Measurements from ENCODE around the gene FERD3L.

Gene FERD3L

DNA sequence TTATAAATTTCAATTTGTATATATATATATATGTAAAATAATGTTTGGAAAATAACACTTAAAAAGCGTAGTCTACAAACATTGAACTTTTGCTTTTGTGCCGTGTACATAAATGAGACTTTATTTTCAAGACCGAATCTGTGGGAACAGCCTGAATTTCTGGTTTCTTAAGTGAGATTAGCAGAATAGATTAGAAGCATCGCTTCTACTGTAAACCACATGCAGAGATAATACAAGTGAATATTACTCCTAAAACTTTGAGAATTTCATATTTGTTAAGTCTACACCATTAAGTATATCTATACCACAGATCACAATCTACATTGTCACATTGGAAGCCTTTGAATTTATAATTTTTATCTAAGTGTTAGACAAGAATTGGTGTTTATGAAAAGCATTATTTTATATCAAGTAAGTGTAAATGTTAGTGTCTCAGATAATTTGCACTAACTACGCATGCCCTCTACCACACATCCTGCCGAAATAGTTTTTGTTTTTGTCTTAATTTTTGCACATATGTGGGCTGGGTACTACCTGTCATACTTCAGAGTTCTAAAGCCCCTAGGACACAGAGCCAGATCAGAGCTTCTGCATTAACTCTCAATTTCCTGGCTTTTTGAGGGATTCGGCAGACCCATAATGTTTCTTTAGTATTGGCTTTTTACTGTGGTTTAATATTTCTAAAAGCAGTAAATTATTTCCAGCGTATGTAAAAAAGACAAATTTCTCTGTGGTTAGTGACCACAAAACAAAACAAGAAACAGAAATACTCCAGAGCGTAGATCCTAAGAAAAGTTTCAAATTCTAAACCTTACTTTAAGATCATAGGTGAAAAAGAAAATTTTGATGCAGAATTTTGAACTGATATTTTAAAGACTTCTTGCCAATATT is 47.8 kb downstream of the FERD3L start:
- no peak for DNase-seq

DNA sequence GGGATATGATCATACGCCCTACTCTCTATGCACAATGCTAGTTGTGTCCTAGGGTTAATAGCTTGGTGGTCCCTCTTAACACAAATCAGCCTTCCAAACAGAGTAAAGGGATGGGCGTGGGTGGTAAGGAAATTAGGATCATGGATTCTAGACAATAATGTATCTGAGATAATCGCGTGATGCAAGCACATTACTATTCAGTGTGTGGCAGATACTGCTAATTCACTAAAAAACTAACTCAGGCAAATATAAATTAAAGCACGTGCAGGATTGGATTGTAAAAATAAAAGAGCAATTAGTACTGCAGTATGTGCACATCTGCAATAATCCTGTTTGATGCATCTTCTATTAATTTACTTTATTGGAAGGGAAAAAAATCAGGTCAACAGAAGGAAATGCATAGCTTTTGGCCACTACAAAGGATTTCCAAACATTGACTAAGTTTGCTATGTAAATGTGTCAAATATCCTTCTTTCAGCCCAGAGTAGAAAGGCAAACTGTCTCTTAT is 49.8 kb downstream of the FERD3L start:
- DNase-seq, result no peak
